ENCODE data around the gene PPT1. TPM values are rescaled to one million over a fixed set of nuclear protein-coding genes. Genes with fewer than 3 reads are reported as not detected.

PPT1 gene
- total and polyA plus RNA-seq, 2 experiments from 2014 or later = 67.4 to 202 TPM

- TF ChIP-seq, protein P1, sequence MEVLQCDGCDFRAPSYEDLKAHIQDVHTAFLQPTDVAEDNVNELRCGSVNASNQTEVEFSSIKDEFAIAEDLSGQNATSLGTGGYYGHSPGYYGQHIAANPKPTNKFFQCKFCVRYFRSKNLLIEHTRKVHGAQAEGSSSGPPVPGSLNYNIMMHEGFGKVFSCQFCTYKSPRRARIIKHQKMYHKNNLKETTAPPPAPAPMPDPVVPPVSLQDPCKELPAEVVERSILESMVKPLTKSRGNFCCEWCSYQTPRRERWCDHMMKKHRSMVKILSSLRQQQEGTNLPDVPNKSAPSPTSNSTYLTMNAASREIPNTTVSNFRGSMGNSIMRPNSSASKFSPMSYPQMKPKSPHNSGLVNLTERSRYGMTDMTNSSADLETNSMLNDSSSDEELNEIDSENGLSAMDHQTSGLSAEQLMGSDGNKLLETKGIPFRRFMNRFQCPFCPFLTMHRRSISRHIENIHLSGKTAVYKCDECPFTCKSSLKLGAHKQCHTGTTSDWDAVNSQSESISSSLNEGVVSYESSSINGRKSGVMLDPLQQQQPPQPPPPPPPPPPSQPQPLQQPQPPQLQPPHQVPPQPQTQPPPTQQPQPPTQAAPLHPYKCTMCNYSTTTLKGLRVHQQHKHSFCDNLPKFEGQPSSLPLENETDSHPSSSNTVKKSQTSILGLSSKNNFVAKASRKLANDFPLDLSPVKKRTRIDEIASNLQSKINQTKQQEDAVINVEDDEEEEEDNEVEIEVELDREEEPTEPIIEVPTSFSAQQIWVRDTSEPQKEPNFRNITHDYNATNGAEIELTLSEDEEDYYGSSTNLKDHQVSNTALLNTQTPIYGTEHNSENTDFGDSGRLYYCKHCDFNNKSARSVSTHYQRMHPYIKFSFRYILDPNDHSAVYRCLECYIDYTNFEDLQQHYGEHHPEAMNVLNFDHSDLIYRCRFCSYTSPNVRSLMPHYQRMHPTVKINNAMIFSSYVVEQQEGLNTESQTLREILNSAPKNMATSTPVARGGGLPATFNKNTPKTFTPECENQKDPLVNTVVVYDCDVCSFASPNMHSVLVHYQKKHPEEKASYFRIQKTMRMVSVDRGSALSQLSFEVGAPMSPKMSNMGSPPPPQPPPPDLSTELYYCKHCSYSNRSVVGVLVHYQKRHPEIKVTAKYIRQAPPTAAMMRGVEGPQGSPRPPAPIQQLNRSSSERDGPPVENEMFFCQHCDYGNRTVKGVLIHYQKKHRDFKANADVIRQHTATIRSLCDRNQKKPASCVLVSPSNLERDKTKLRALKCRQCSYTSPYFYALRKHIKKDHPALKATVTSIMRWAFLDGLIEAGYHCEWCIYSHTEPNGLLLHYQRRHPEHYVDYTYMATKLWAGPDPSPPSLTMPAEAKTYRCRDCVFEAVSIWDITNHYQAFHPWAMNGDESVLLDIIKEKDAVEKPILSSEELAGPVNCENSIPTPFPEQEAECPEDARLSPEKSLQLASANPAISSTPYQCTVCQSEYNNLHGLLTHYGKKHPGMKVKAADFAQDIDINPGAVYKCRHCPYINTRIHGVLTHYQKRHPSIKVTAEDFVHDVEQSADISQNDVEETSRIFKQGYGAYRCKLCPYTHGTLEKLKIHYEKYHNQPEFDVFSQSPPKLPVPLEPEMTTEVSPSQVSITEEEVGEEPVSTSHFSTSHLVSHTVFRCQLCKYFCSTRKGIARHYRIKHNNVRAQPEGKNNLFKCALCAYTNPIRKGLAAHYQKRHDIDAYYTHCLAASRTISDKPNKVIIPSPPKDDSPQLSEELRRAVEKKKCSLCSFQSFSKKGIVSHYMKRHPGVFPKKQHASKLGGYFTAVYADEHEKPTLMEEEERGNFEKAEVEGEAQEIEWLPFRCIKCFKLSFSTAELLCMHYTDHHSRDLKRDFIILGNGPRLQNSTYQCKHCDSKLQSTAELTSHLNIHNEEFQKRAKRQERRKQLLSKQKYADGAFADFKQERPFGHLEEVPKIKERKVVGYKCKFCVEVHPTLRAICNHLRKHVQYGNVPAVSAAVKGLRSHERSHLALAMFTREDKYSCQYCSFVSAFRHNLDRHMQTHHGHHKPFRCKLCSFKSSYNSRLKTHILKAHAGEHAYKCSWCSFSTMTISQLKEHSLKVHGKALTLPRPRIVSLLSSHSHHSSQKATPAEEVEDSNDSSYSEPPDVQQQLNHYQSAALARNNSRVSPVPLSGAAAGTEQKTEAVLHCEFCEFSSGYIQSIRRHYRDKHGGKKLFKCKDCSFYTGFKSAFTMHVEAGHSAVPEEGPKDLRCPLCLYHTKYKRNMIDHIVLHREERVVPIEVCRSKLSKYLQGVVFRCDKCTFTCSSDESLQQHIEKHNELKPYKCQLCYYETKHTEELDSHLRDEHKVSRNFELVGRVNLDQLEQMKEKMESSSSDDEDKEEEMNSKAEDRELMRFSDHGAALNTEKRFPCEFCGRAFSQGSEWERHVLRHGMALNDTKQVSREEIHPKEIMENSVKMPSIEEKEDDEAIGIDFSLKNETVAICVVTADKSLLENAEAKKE (CRISPR knock-in tag; IDR thresholded peaks at IDR 0.05) = no peak
- no peak for TF ChIP-seq REST (IDR thresholded peaks at IDR 0.05; ENCODE audit: unreplicated experiment)
- no peak for TF ChIP-seq CTCF (conservative IDR thresholded peaks at IDR 0.05; ENCODE audit: low read depth in 2 of 2)
Observed at GRCh38 chr1:40030528-40031135, 66.4 kb downstream of the PPT1 start (continued).
